WTC11 (cell line): Measurements from ENCODE around the gene DGCR8.

Source experiments
- CTCF ChIP-seq: fragments of 200-600 bp; IDR thresholded peaks from 2 replicates; pipeline ENCODE4 v1.8.0; 2022; ENCODE audit warnings: antibody characterized with exemption
- ETV6 ChIP-seq: sonication (generic); formaldehyde crosslinking; IDR thresholded peaks from 2 replicates; pipeline ENCODE4 v1.8.1; 2022; ENCODE audit warnings: mild to moderate bottlenecking, missing genetic modification reagents
- MAX ChIP-seq: sonication (generic); formaldehyde crosslinking; IDR thresholded peaks from 2 replicates; pipeline ENCODE4 v1.8.0; 2022; ENCODE audit warnings: mild to moderate bottlenecking, missing genetic modification reagents
- ZSCAN18 ChIP-seq: fragments of 250-450 bp; sonication (Bioruptor Pico); IDR thresholded peaks from 2 replicates; pipeline ENCODE4 v2.1.2; 2022; ENCODE audit warnings: mild to moderate bottlenecking, moderate library complexity

- TF ChIP-seq ETV6 (no peak), ZSCAN18 (no peak), MAX (CRISPR knock-in tag) (no peak), CTCF (no peak)
Observed at GRCh38 chr22:20086763-20087162, 6.7 kb downstream of the DGCR8 start.
